Measurements from ENCODE around the gene NR1H2.
"Not testable (repeated sequence)": the region's sequence is repeated elsewhere in the genome, so short reads cannot be mapped to it uniquely, and the experiment has no call there.

Gene NR1H2

DNA sequence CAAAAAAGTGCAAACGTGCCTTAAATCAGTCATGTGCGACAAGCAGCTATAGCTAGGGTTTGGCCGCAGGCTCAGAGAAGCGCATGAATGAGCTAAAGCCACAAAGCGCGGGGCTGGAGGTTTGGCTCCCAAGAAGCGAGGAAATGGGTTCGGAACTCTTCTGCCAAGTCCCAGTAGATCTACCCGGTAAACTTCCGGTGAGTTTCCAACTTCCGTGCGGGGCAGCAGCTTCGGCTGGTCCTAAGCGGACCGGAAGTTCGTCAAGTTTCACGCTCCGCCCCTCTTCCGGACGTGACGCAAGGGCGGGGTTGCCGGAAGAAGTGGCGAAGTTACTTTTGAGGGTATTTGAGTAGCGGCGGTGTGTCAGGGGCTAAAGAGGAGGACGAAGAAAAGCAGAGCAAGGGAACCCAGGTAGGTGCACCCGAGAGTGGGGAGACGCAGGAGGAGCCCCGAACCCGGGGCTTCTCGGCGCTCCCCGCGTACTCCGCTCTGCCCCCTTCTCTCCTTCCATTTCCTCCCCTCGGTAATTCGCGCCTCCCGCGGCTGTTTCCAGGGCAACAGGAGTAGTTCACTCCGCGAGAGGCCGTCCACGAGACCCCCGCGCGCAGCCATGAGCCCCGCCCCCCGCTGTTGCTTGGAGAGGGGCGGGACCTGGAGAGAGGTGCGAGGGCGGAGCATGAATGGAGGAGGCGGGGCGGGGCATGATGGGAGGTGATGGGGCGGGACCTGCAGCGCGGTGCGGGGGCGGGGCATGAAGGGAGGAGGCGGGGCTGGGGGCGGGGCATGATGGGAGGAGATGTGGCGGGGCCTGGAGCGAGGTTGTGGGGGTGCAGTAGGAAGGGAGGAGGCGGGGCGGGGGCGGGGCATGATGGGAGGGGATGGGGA lies at the start of gene NR1H2:
Gene NR1H2 (plus strand): TSS at position 292 of the 885 bp plus-strand sequence. CDS start 1,149 bp downstream, outside the sequence.
- peak; percentile 92 for DNase-seq

DNA sequence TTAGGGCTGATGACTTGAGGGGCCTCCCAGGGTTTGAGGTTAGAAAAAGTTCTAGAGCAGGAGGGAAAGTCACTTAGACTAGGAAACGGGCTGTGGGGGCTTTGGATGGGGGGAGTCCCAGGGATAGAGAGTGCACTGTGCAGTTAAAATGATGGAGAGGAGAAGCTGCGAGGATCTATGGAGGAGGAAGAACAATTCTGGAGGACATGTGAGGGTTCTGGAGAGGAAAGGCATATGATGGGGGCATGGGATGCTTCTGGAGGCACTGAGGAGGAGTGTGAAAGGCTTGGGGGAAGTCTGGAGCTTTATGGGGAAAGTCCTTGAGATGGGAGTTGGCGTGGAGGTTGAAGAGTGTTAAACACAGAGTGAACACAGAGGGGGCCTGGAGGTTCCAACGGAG lies 49.2 kb upstream of the NR1H2 start:
- no peak for DNase-seq

DNA sequence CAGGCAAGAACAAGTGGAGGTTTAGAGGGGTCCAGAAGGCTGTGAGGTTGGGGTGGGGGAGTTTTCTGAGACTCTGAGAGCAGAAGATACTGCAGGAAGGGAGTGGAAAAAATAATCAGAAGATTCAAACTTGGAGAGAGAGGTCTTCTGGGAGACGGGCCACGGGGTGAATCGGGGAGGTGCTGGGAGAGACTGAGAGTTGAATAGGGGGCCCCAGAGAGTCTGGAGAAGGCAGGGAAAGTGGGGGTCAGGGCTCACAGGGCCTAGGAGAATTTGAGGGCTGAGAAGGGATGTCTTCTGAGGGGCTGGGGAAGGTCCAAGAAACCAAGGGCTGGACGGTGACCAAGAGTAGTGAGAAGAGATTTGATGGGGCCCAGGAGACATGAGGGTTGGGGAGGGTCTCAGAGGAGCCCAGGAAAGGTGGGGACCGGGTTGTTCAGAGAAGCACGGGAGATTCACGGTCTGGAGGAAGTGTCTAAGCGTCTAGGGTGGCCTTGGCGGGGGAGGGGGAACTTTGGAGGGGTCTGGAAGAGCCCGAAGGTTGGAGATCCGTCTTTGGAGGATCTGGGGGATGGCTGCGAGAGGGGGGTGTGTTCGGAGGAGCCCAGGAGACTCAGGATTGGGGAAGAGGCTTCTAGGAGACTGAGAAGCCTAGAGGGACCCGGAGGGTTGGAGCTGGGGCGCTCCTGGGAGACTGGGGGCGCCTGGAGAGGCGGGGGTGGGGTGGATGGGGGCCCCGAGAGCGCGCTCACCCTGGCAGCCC lies 48.6 kb upstream of the NR1H2 start:
- no peak for DNase-seq

DNA sequence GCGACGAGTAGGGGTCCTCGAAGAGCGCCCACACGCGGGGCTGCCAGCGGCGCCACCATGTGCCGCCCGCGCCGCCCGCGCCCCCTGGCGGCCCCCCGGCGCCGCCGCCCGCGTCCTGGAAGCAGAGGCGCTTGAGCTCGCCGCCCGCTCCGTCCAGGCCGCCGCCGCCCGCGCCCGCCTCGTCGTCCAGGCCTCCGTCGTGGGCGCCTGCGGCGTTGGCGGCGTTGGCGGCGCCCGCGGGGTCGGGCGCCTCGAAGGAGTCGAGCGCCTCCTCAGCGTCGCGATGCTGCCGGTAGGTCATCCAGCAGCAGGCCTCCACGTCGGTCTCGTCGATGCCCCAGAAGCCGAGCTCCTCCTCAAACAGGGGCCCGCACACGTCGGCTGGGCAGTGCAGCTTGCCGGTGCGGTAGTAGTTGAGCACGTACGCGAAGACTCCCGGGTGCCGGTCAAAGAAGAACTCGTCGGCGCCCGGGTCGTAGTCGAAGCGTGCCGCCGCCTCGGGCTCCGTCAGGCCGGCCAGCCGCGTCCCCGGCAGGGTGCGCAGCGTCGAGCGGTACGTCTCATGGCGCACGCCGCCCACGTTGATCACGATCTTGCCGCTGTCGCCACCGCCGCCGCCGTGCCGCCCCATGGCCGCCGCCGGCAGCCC lies 47.9 kb upstream of the NR1H2 start:
- DNase-seq = peak; percentile 53

DNA sequence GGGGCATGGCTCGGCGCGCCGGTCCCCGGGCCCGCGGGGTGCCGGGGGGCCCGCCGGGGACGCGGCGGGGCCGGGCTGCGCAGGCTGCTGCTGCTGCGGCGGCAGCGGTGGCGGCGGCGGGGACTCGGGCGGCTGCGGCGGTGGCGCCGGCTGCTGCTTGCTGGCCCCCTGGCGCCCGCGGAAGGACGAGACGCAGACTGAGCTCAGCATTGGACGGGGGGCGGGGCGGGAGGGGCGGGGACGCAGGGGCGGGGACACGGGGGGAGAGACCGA lies 47.4 kb upstream of the NR1H2 start:
- no peak for DNase-seq

DNA sequence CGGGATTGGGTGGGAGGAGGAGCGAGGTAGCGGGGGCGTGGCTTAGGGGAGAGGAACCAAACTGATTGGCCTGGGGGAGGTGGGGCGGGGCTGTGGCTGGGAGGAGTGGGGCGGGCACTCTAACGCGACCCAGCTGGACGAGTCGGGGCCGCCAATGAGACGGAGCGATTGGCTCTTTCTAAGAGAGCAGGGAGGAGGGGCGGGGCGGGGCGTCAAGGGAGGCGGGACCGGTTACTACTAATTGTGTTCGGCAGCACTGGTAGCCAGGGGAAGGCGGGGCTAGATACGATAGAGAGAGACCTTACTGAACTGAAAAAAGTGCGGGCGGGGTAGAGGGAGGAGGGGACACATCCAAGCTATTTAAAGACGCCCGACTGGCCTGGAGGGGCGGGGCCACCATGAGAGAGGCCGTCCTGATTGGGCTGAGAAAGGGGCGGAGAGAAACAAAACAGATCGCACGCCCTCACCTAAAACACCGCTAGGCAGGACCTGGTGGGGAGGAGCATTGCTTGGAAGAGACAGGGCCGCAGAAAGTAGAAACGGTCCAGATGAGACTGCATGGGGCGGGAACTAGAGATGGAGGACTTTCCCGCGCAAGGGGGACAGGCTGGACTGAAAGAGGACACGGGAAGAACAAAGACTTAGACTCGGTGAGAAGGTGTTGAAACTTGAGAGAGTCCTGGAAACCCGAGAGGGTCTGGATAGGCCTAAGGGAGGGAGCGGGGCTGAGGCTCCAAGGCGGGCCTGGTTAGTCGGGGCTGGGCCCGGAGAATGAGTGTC lies 46.9 kb upstream of the NR1H2 start, which contains the start of gene KCNC3:
Gene KCNC3 (minus strand): TSS at position 232 of the 780 bp plus-strand sequence. CDS start 295 bp downstream, outside the sequence.
- DNase-seq = peak; percentile 96

DNA sequence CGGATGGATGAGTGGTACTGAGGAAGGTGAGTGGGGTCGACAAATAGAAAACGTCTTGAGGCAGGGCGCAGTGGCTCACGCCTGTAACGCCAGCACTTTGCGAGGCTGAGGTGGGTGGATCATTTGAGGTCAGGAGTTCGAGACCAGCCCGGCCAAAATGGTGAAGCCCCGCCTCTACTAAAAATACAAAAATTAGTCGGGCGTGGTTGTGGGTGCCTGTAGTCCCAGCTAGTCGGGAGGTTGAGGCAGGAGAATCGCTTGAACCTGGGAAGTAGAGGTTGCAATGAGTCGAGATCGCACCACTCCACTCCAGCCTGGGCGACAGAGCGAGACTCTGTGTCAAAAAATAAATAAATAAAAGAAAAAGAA lies 46.3 kb upstream of the NR1H2 start:
- not testable (repeated sequence) for DNase-seq

DNA sequence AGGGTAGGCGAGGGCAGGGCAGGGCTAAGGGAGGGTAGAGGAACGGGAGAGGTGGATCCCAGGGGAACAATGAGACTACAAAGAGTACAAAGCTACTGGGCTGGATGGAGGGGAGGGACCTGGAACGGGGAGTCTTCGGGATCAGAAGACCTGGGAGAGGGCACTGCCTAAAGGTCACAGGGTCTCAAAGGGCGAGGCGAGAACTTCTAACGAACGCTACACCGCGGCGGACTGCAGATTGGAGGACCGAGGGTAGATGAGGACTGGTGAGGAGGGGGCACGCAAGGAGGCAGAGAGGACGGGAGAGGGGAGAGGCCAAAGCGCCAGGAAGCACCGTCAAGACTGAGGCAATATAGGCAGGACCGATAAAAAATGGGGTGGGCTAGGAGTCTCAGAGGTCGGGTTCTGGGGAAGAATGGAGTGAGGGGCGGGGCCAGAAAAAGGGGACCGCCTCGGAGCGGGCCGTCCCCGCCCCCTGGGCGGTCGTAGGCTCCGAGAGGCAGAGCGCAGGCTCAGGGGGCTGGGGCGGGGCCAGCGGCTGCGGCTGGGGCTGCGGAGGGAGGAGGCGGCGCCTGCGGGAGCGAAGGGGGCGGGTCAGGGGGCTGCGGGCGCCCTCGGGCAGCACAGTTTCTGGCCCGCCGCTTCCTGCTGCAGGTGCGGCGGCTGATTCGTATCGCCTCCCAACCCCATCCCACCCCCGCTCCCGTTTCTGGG lies 45.7 kb upstream of the NR1H2 start:
- peak; percentile 71 for DNase-seq

DNA sequence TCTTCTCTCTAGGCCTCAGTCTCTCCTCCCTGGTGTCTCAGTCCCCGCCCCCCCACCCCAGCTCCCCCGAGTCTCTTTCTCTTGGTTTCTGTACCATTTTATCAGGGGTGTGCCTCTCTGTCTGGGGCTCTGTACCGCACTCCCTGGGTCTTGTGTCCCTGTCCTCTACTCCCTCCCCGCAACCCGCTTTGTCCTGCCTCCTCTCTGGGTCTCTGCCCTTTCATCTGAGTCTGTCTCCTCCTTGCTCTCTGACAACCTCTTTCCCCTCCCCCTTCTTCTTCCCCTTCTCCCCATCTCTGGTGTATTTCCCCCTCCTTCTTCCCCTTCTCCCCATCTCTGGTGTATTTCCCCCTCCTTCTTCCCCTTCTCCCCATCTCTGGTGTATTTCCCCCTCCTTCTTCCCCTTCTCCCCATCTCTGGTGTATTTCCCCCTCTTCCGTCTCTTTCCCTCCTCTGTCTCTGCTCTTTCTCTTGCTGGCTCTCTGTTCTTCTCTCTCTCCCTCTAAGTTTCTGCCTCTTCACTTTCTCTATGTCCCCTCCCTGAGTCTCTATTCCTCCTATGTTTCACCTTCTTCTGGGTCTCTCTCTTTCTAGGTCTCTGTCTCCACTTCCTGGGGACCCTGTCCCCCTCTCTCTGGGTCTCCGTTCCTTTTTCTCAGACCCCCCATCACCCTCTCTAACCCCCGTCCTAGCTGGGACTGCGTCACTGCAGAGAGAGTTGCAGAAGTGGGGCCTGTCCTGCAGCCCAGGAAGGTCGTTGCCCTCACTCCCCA lies 44.9 kb upstream of the NR1H2 start:
- no peak for DNase-seq

DNA sequence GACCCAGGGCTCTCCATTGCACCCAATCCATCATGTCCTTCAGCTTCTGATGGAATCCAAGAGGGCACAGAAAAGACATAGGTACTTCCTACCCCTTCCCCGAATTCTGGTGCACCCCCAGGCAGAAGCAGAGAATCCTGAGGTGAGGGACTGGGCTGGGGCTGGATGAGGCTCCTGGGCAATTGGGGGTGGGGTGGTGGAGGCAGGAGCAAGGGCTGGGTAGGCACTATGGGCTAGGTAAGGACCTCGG lies 44.3 kb upstream of the NR1H2 start:
- DNase-seq = no peak

DNA sequence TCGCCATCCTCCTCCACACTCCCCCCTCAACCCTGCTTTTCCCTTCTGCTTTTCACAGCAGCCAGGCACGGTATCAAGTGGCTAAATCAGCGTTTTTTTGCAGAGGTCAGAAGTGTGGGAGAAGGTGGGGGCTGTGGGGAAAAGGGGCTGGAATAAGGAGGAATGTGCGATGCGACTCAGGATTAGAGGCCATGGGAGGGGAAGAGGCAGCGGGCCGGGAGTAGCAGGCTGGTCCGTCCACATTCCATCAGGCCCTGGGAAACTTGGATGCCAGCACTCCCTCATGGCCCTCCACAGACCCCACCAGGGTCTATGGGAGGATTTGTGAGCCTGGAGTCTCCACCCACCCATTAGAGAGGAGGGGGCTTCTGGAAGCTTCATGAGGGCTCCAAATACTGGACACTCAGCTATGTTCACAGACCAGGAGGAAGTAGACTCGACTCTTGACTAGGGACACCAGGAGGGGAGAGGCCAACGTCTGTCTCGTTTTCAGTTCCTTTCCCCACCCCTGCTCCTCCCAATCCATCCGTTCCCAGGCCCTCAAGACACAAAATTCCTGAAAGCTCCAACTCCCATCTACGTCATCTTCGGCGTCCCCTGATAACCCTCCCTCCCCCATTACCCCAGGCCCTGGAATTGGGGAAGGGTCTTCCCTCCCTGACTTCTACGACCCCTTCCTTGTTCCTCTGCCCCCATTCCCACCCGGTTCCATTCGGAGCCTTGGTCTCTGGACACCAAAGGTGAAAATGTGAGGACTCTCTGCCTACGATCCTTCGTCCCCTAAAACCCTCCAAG lies 43.8 kb upstream of the NR1H2 start:
- DNase-seq = no peak

DNA sequence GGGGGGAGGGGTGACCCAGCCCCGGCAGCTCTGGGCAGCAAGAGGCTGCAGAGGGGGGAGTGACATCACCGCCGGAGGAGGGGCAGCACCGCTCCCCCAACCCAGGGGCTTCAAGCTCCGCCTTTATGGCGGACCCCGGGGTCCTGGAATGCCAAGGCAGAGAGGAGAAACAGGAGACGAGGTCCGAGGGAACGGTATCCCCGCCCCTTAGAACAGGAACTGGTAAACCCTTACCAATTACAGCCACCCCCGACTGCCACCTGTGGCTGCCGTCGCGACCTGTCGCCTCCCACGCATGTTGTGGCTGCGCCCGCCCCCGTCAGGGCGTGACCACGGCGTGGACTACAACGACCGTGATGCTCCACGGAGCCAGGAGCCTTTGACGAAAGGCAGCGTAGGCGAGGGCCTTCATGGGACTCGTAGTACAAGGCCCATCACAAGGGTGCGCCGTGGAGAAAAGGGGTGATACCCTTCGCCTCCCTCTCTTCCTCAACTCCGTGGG lies 43.0 kb upstream of the NR1H2 start:
- DNase-seq = peak; percentile 83

DNA sequence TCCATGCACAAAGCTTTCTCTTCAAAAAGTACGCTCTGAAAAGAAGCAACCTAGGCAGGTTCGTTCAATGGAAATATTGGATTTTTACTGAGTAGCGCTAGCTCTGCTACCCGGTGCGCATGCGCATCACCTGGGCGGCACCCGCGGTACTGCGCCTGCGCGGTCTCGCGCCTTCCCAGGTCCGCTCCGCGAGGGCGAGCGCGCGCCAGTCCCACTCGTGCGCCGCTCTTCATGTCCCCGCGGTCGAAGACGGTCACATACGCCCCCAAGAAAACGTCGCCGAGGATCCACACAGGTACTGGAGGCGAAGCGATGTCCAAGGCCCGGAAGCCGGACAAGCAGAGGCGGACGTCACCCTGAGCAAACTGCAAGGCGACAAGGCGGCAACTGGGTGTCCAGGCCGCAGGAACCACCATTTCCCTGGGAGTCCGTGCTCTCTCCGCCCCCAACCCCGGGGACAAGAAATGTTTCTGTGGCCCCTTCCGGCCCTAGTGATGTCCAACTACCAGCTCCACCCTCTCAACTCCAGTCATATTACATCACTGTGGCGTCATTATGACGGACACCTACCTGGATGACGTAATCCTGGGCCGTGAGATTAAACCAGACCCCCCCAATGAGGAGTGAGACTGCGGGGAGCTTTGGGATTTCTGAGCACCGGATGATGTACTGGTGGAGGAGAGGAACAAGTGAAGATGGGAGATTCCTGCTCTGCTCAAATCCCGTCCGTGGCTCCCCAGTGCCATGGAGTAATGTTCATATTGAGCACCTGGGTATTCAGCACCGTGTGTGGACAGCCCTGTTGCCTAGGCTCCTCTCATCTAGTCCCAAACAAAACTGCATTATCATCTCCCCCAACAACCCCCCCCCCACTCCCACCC lies 42.3 kb upstream of the NR1H2 start:
- DNase-seq = peak; percentile 88

DNA sequence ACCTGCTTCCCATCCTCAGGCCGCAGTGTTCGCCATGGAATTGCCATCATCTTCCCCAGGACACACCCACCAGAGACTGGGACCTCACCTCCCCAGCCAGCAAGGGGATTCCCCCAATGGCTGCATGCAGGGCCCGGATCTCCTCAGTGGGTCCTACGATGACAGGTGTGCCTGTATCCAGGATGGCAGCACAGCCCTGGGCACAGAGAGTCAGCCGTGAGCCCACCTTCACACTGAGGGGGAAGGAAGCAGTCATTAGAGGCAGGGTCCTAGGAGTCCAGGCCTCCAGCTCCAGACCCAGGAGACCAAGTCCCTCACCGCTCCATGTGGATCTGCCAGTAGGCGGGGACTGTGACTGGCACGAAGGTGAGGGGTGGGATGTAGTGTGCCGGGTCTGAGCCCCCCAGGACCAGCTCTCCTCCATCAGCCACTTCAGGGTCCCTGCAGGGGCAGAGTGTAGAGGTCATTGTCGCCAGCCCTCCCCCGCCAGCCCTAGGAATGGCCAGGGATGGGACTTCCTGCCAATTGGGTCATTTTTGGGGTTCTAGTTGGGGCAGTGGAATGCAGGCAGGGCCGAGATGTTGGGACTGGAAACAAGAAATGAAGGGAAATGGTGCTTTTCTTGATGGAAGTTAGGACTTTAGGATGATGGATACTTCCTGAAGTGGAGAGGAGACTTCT lies 41.4 kb upstream of the NR1H2 start:
- DNase-seq = no peak

DNA sequence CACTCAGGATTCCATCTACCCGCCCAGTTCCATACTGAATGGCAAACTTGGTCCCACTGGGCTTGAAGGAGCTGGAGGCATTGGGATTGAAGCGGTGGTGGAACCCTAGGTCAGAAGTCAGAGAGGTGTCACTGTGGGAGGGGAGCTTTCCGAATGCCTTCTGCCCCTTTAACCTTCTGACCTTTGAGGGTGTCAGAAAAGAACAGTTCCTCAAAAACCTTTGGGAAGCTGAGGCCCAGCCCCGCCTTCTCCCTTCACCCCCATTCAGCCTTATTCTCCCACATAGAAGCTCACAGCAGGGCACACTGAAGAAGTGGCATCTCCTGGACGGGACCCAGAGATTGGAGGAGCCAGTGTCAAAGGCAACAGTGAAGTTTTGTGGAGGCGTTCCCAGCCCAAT lies 39.2 kb upstream of the NR1H2 start:
- DNase-seq = not testable (repeated sequence)

DNA sequence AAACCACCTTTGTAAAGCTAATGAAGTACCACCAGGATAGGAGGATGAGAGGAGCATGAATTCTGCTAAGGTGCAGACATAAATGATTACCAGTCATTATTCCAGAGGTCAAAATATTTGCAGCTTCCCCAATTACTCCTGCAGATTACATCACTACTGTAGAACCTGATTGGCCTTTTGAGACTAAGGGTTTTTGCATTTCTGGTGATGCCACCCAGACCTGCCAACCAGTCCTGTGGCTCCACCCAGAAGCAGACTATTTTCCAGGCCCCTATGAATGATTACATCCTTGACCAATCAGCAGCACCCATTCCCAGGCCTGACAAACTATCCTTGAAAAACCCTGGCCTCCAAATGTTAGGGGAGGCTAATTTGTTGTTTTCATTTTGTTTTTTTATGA lies 35.9 kb upstream of the NR1H2 start:
- no peak for DNase-seq

DNA sequence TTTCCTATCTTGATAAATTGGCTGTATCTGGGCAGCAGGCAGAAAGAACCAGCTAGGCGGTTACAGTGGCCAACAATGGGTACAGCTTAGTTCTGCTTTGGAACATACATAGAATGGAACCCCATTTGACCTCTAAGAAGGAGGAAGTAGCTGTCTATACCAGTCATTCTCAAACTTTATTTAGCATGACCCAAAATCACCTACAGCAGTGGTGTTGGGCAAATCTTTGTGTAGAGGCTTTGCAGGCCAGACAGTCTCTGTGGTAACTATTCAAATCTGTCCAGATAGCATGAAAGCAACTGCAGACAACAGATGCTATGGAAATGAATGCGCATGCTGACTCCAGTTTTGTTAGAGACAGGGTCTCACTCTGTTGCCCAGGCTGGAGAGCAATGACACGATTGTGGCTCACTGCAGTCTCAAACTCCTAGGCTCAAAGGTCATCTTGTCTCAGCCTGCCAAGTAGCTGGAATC lies 35.1 kb upstream of the NR1H2 start:
- no peak for DNase-seq

DNA sequence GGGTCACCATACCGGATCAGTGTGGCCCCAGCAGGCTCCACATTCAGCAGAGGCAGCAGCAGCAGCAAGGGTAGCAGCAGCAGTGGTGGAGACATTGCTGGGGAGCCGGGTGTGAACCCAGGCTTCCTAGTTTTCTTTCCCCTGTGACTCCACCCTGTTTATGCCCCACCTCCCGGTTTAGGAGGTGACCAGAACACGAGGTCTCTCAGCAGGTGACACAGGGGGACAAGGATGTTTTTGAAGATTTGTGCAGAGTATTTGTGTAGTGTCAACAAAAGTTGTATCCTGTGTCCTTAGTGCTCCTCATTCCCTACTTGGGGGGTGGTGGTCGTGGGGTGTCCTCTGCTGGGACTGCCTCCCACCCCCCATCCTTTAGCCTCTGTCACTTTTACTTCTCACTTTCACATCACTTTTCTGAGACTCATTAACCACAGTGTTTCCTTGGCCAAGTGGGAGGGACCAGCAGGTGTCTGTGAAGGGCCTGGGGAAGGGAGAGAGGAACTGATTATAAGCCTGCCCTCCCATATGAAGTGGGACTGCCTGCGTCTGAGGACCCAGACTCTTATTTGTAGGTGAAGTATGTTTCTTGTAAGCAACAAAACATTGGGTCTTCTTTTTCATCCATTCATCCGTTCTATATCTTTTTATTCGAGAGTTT lies 31.5 kb upstream of the NR1H2 start:
- DNase-seq = no peak
